ENCODE measurements around the gene REPIN1.

The REPIN1 gene

GRCh38 chr7:150409300-150410030, 40.8 kb downstream of the REPIN1 start:
- no peak overlapping the region for H3K4me2 ChIP-seq (ENCODE audit: low read length)
- no peak overlapping the region for H2AFZ ChIP-seq (ENCODE audit: insufficient read depth, low read length, poor library complexity)
- no peak overlapping the region for H2BK120ac ChIP-seq (ENCODE audit: insufficient read depth, low read length, poor library complexity)
- no peak overlapping the region for H3K4ac ChIP-seq (ENCODE audit: low read depth, low read length)
- no peak overlapping the region for H3K27ac ChIP-seq (ENCODE audit: low read depth, low read length)
- H2AK5ac ChIP-seq (ENCODE audit: low read length), result no peak overlapping the region
- H3K4me3 ChIP-seq (ENCODE audit: low read depth, low read length), result no peak overlapping the region
- no peaks in the 10 kb centered on the region for H3K27me3 ChIP-seq (ENCODE audit: insufficient read depth, low read length)
- DNase-seq, result no peak
- H4K91ac ChIP-seq (ENCODE audit: low read depth, low read length), result no peak overlapping the region
- peaks cover 24% of the 10 kb centered on the region for H3K79me1 ChIP-seq (ENCODE audit: low read length)
- H3K9me3 ChIP-seq (ENCODE audit: insufficient read depth, low read depth, low read length), result no peaks in the 10 kb centered on the region
- peaks cover 16 to 24% of the 10 kb centered on the region in 2 experiments for H3K4me1 ChIP-seq (ENCODE audit: control insufficient read depth in 1 of 2, insufficient read depth in 2 of 2, low read length in 2 of 2)
- no peak overlapping the region for H3K9ac ChIP-seq (ENCODE audit: low read length)
- no peak overlapping the region for H4K12ac ChIP-seq (ENCODE audit: low read depth, low read length)
- no peak overlapping the region for H3K23ac ChIP-seq (ENCODE audit: low read length)
- H2BK5ac ChIP-seq (ENCODE audit: low read depth, low read length, poor library complexity), result no peak overlapping the region
- peaks cover 23% of the 10 kb centered on the region for H3K79me2 ChIP-seq (ENCODE audit: control insufficient read depth, insufficient read depth, low read length, poor library complexity)
- peaks cover 43 to 47% of the 10 kb centered on the region in 2 experiments for H3K36me3 ChIP-seq (ENCODE audit: control insufficient read depth in 1 of 2, insufficient read depth in 2 of 2, low read length in 2 of 2)
- no peak overlapping the region for H4K8ac ChIP-seq (ENCODE audit: low read depth, low read length)
- no peak overlapping the region for H3K18ac ChIP-seq (ENCODE audit: low read length)
- H2BK12ac ChIP-seq (ENCODE audit: low read length), result no peak overlapping the region
- no CpG with 5 or more reads among the region's 10 CpGs for WGBS (ENCODE audit: extremely low coverage, insufficient coverage, insufficient read length)
- no peak overlapping the region for H3K14ac ChIP-seq (ENCODE audit: low read length)

- H4K12ac ChIP-seq (ENCODE audit: low read depth, low read length), result no peak overlapping the region
- no peak overlapping the region for H2BK5ac ChIP-seq (ENCODE audit: low read depth, low read length, poor library complexity)
- H3K4me3 ChIP-seq (ENCODE audit: low read depth, low read length), result no peak overlapping the region
- WGBS (ENCODE audit: extremely low coverage, insufficient coverage, insufficient read length), result no CpG with 5 or more reads among the region's 7 CpGs
- no peak overlapping the region for H3K9ac ChIP-seq (ENCODE audit: low read length)
- H2AFZ ChIP-seq (ENCODE audit: insufficient read depth, low read length, poor library complexity), result no peak overlapping the region
- no peak overlapping the region for H2AK5ac ChIP-seq (ENCODE audit: low read length)
- DNase-seq, result no peak
- H3K27me3 ChIP-seq (ENCODE audit: insufficient read depth, low read length), result no peaks in the 10 kb centered on the region
- H2BK12ac ChIP-seq (ENCODE audit: low read length), result no peak overlapping the region
- peaks cover 16 to 21% of the 10 kb centered on the region in 2 experiments for H3K4me1 ChIP-seq (ENCODE audit: control insufficient read depth in 1 of 2, insufficient read depth in 2 of 2, low read length in 2 of 2)
- peak overlapping the region; percentile 14 for H4K8ac ChIP-seq (ENCODE audit: low read depth, low read length)
- H3K14ac ChIP-seq (ENCODE audit: low read length), result no peak overlapping the region
- no peak overlapping the region for H3K23ac ChIP-seq (ENCODE audit: low read length)
- H3K9me3 ChIP-seq (ENCODE audit: insufficient read depth, low read depth, low read length), result no peaks in the 10 kb centered on the region
- no peak overlapping the region for H2BK120ac ChIP-seq (ENCODE audit: insufficient read depth, low read length, poor library complexity)
- no peak overlapping the region for H3K4me2 ChIP-seq (ENCODE audit: low read length)
- no peak overlapping the region for H3K27ac ChIP-seq (ENCODE audit: low read depth, low read length)
- H3K79me1 ChIP-seq (ENCODE audit: low read length), result peaks cover 17% of the 10 kb centered on the region
- no peak overlapping the region for H3K4ac ChIP-seq (ENCODE audit: low read depth, low read length)
- peaks cover 43 to 47% of the 10 kb centered on the region in 2 experiments for H3K36me3 ChIP-seq (ENCODE audit: control insufficient read depth in 1 of 2, insufficient read depth in 2 of 2, low read length in 2 of 2)
- no peak overlapping the region for H4K91ac ChIP-seq (ENCODE audit: low read depth, low read length)
- H3K18ac ChIP-seq (ENCODE audit: low read length), result no peak overlapping the region
- H3K79me2 ChIP-seq (ENCODE audit: control insufficient read depth, insufficient read depth, low read length, poor library complexity), result peaks cover 17% of the 10 kb centered on the region
Observed at GRCh38 chr7:150410131-150410530, 41.5 kb downstream of the REPIN1 start.

GRCh38 chr7:150410680-150411346, 42.2 kb downstream of the REPIN1 start:
- Histone ChIP-seq H3K9ac (ENCODE audit: low read length) (no peak overlapping the region), H4K91ac (ENCODE audit: low read depth, low read length) (no peak overlapping the region), H3K9me3 (ENCODE audit: insufficient read depth, low read depth, low read length) (no peaks in the 10 kb centered on the region), H2BK120ac (ENCODE audit: insufficient read depth, low read length, poor library complexity) (no peak overlapping the region), H3K79me1 (ENCODE audit: low read length) (peaks cover 10% of the 10 kb centered on the region), H2AFZ (ENCODE audit: insufficient read depth, low read length, poor library complexity) (no peak overlapping the region), H3K4me1 (ENCODE audit: control insufficient read depth in 1 of 2, insufficient read depth in 2 of 2, low read length in 2 of 2) (peaks cover 20 to 25% of the 10 kb centered on the region in 2 experiments), H4K12ac (ENCODE audit: low read depth, low read length) (no peak overlapping the region), H3K4me2 (ENCODE audit: low read length) (no peak overlapping the region), H3K36me3 (ENCODE audit: control insufficient read depth in 1 of 2, insufficient read depth in 2 of 2, low read length in 2 of 2) (peaks cover 43 to 47% of the 10 kb centered on the region in 2 experiments), H3K4ac (ENCODE audit: low read depth, low read length) (no peak overlapping the region), H4K8ac (ENCODE audit: low read depth, low read length) (no peak overlapping the region), H2AK5ac (ENCODE audit: low read length) (no peak overlapping the region), H3K23ac (ENCODE audit: low read length) (no peak overlapping the region), H3K79me2 (ENCODE audit: control insufficient read depth, insufficient read depth, low read length, poor library complexity) (peaks cover 10% of the 10 kb centered on the region), H3K27ac (ENCODE audit: low read depth, low read length) (peak overlapping the region; percentile 21), H2BK5ac (ENCODE audit: low read depth, low read length, poor library complexity) (no peak overlapping the region), H2BK12ac (ENCODE audit: low read length) (no peak overlapping the region), H3K4me3 (ENCODE audit: low read depth, low read length) (no peak overlapping the region), H3K27me3 (ENCODE audit: insufficient read depth, low read length) (no peaks in the 10 kb centered on the region), H3K14ac (ENCODE audit: low read length) (no peak overlapping the region), H3K18ac (ENCODE audit: low read length) (no peak overlapping the region)
- WGBS (ENCODE audit: extremely low coverage, insufficient coverage, insufficient read length), result no CpG with 5 or more reads among the region's 10 CpGs
- no peak for DNase-seq

GRCh38 chr7:150411606-150412005, 43.0 kb downstream of the REPIN1 start:
- Histone ChIP-seq H4K8ac (ENCODE audit: low read depth, low read length) (no peak overlapping the region), H2BK5ac (ENCODE audit: low read depth, low read length, poor library complexity) (no peak overlapping the region), H2AK5ac (ENCODE audit: low read length) (no peak overlapping the region), H4K91ac (ENCODE audit: low read depth, low read length) (no peak overlapping the region), H3K36me3 (ENCODE audit: control insufficient read depth in 1 of 2, insufficient read depth in 2 of 2, low read length in 2 of 2) (peaks cover 43 to 47% of the 10 kb centered on the region in 2 experiments), H3K9me3 (ENCODE audit: insufficient read depth, low read depth, low read length) (no peaks in the 10 kb centered on the region), H3K79me1 (ENCODE audit: low read length) (peaks cover 4% of the 10 kb centered on the region), H3K4ac (ENCODE audit: low read depth, low read length) (no peak overlapping the region), H3K27ac (ENCODE audit: low read depth, low read length) (no peak overlapping the region), H3K9ac (ENCODE audit: low read length) (no peak overlapping the region), H2BK120ac (ENCODE audit: insufficient read depth, low read length, poor library complexity) (no peak overlapping the region), H3K4me1 (ENCODE audit: control insufficient read depth in 1 of 2, insufficient read depth in 2 of 2, low read length in 2 of 2) (peaks cover 17 to 21% of the 10 kb centered on the region in 2 experiments), H3K23ac (ENCODE audit: low read length) (no peak overlapping the region), H3K79me2 (ENCODE audit: control insufficient read depth, insufficient read depth, low read length, poor library complexity) (peaks cover 3% of the 10 kb centered on the region), H2AFZ (ENCODE audit: insufficient read depth, low read length, poor library complexity) (no peak overlapping the region), H4K12ac (ENCODE audit: low read depth, low read length) (no peak overlapping the region), H3K4me3 (ENCODE audit: low read depth, low read length) (no peak overlapping the region), H2BK12ac (ENCODE audit: low read length) (no peak overlapping the region), H3K27me3 (ENCODE audit: insufficient read depth, low read length) (no peaks in the 10 kb centered on the region), H3K18ac (ENCODE audit: low read length) (no peak overlapping the region), H3K4me2 (ENCODE audit: low read length) (no peak overlapping the region), H3K14ac (ENCODE audit: low read length) (no peak overlapping the region)
- no peak for DNase-seq
- WGBS (ENCODE audit: extremely low coverage, insufficient coverage, insufficient read length), result no CpG with 5 or more reads among the region's 11 CpGs
